ENCODE results near the gene ZBTB17. TPM values are rescaled to one million over a fixed set of nuclear protein-coding genes. Genes with fewer than 3 reads are reported as not detected.
A peak's percentile ranks its signal among the peaks of the same experiment; 100 is the strongest.

Gene ZBTB17
- total and polyA plus RNA-seq, 9 of the 15 experiments (the other 6 are each of a cell fraction or from before 2014, with no cell fraction given), result 1.1 to 53.4 (median 29.6) TPM

GRCh38 chr1:16011936-16012589, 36.2 kb upstream of the ZBTB17 start:
- ChIA-PET POLR2A (no interaction called here), CTCF (ENCODE audit: low intra/inter-chr PET ratio) (interaction anchor here (6.1 kb wide), 1 partner anchor 43 kb away, joined by 53 read pairs; no protein-coding TSS in a partner anchor)
- WGBS (ENCODE audit: insufficient coverage, low coverage, missing lambda C conversion rate), result 88% methylated on average over 11 of the region's 11 CpGs
- H3K79me2 ChIP-seq (ENCODE audit: control insufficient read depth, insufficient read depth, low read length), result no peaks in the 10 kb centered on the region
- DNase-seq (ENCODE audit: extremely low read depth in 1 of 4, low spot score in 3 of 4), result no peak
- ATAC-seq, result no peak
- no peaks in the 10 kb centered on the region for H3K36me3 ChIP-seq (ENCODE audit: control insufficient read depth, insufficient read depth, low read length)
- peaks cover 40 to 54% of the 10 kb centered on the region in 2 experiments for H3K4me1 ChIP-seq (replicated peaks in 1 of 2; ENCODE audit: control insufficient read depth in 2 of 2, insufficient read depth in 2 of 2, low read length in 2 of 2)
- H3K9me3 ChIP-seq (replicated peaks; ENCODE audit: control insufficient read depth, insufficient read depth, low read depth, low read length), result no peaks in the 10 kb centered on the region
- BruUV-seq (replicated peaks), result no TSS peak
- H4K20me1 ChIP-seq (replicated peaks; ENCODE audit: control insufficient read depth, insufficient read depth, low read length), result no peaks in the 10 kb centered on the region
- intact Hi-C loops (cut with micrococcal nuclease) (no loop called here), in situ Hi-C loops (cut with MboI) (loop anchor here (5.0 to 10.0 kb wide), 2 partner anchors 53 to 180 kb away; no protein-coding TSS in a partner anchor)
- no peaks in the 10 kb centered on the region for H3K27me3 ChIP-seq (ENCODE audit: control insufficient read depth in 2 of 2, insufficient read depth in 2 of 2, low read length in 2 of 2)
- H3K9me1 ChIP-seq (ENCODE audit: control insufficient read depth, insufficient read depth, low read length), result no peaks in the 10 kb centered on the region
- H3K4me3 ChIP-seq, result peak overlapping the region; percentile 45
- FAIRE-seq, result no peak
- H2AFZ ChIP-seq (ENCODE audit: low read depth, low read length), result peak overlapping the region; percentile 88
- peak overlapping the region; percentile 66 to 90 for H3K9ac ChIP-seq (ENCODE audit: insufficient read depth in 1 of 2, low read depth in 2 of 2, low read length in 2 of 2)
- H3K4me2 ChIP-seq (ENCODE audit: insufficient read depth, low read length), result peak overlapping the region; percentile 76
- peak overlapping the region; percentile 79 for H3K27ac ChIP-seq (ENCODE audit: extremely low read depth, low read depth, low read length)
- no peak for TF ChIP-seq LCOR (CRISPR knock-in tag; IDR thresholded peaks at IDR 0.05)
- TF ChIP-seq SMARCE1 (IDR thresholded peaks at IDR 0.05), result peak; percentile 11; the same call in 1 of the 2 replicates
- 0 out of 2 replicates have a peak, but pooled peaks have one; percentile 11 for TF ChIP-seq PTBP1 (IDR thresholded peaks at IDR 0.05; ENCODE audit: low read depth, low read length)
- 0 out of 2 replicates have a peak, but pooled peaks have one; percentile 15 for TF ChIP-seq ZNF143 (CRISPR knock-in tag; IDR thresholded peaks at IDR 0.05)
- 0 out of 2 replicates have a peak, but pooled peaks have one; percentile 36 for TF ChIP-seq FOXP1 (CRISPR knock-in tag; IDR thresholded peaks at IDR 0.05)
- TF ChIP-seq FOS (IDR thresholded peaks at IDR 0.05; ENCODE audit: extremely low read depth, insufficient read length), result no peak
- TF ChIP-seq YBX1 (IDR thresholded peaks at IDR 0.05), result no peak
- peak; percentile 65 to 88 for TF ChIP-seq KDM1A (IDR thresholded peaks at IDR 0.05)
- no peak for TF ChIP-seq POLR2B (IDR thresholded peaks at IDR 0.05; ENCODE audit: low read depth, partially characterized antibody)
- peak in 1 of 2 experiments; percentile 49; a peak in 1 of 4 replicates for TF ChIP-seq RCOR1 (IDR thresholded peaks at IDR 0.05; ENCODE audit: borderline replicate concordance in 1 of 2, low read depth in 2 of 2, low read length in 2 of 2)
- peak; percentile 18; the same call in 1 of the 2 replicates for TF ChIP-seq MAX (CRISPR knock-in tag; IDR thresholded peaks at IDR 0.05)
- TF ChIP-seq CBFB (CRISPR knock-in tag; IDR thresholded peaks at IDR 0.05), result 0 out of 2 replicates have a peak, but pooled peaks have one; percentile 11
- TF ChIP-seq MAZ (CRISPR knock-in tag; conservative IDR thresholded peaks at IDR 0.05 in 1 of 2, IDR thresholded peaks at IDR 0.05 in 1 of 2), result no peak
- TF ChIP-seq TBL1XR1 (IDR thresholded peaks at IDR 0.05; ENCODE audit: low read length in 2 of 2), result no peak
- no peak for TF ChIP-seq ZNF707 (CRISPR knock-in tag; conservative IDR thresholded peaks at IDR 0.05)
- no peak for TF ChIP-seq GABPB2 (CRISPR knock-in tag; conservative IDR thresholded peaks at IDR 0.05)
- no peak for TF ChIP-seq ZBTB49 (CRISPR knock-in tag; IDR thresholded peaks at IDR 0.05; ENCODE audit: borderline replicate concordance)
- TF ChIP-seq ZFP36 (IDR thresholded peaks at IDR 0.05; ENCODE audit: low read depth, low read length, partially characterized antibody), result peak; percentile 99
- TF ChIP-seq JUN (IDR thresholded peaks at IDR 0.05; ENCODE audit: borderline replicate concordance, low read depth, low read length), result no peak
- TF ChIP-seq JUN (CRISPR knock-in tag; IDR thresholded peaks at IDR 0.05; ENCODE audit: borderline replicate concordance), result 0 out of 2 replicates have a peak, but pooled peaks have one; percentile 19
- no peak for TF ChIP-seq SMC3 (conservative IDR thresholded peaks at IDR 0.05; ENCODE audit: insufficient read depth, low read depth, low read length)

Data from K562 (cell line).